Measurements from ENCODE around the gene MOB2.

DNA sequence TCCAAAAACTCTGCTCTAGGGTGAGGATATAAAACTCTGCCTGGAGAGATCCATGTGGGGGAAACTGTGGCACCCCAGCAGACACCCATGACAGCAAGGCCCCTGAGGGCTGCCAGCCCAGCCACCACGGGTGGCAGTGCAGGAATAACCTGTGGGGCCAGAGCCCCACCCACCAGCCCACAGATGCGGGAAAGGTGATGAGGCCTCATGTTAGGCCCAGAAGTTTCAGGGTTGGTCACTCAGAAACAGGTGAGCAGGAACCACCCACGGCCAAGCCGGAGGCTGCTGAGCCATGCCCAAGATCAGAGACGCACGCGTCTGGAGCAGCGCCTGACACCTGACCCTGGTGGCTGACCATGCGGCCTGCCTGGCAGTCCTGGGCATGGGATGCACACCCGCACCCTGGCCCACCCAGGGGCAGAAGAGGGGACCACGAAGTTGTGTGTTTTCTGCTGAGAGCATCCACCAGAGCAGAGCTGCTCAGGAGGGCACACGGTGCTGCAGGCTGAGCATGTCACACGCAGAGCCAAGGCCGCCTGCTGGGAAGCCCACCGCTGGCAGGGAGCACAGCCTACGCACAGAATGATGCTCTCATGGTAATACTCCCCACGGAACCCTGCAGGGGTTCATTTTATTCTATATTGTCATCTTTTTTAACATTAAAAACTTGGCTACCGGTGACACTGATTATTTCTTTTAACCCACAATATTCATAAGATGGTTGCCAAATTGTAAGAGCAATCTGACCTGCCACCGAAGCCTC lies 44.3 kb upstream of the MOB2 start:
- TF ChIP-seq, protein P1, sequence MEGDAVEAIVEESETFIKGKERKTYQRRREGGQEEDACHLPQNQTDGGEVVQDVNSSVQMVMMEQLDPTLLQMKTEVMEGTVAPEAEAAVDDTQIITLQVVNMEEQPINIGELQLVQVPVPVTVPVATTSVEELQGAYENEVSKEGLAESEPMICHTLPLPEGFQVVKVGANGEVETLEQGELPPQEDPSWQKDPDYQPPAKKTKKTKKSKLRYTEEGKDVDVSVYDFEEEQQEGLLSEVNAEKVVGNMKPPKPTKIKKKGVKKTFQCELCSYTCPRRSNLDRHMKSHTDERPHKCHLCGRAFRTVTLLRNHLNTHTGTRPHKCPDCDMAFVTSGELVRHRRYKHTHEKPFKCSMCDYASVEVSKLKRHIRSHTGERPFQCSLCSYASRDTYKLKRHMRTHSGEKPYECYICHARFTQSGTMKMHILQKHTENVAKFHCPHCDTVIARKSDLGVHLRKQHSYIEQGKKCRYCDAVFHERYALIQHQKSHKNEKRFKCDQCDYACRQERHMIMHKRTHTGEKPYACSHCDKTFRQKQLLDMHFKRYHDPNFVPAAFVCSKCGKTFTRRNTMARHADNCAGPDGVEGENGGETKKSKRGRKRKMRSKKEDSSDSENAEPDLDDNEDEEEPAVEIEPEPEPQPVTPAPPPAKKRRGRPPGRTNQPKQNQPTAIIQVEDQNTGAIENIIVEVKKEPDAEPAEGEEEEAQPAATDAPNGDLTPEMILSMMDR (IDR thresholded peaks at IDR 0.05; ENCODE audit: insufficient read depth, low read depth, low read length) = no peak
- no peak for TF ChIP-seq EZH2 (IDR thresholded peaks at IDR 0.05; ENCODE audit: insufficient read depth, low read length)
